DND-41 (cell line): ENCODE data around the gene GPRIN1.

Experiments used
- ATAC-seq: fragments of 200-7000 bp; cut with Tn5 transposase; 3 replicates; pipeline ENCODE4 v1.9.1; 2021; ENCODE audit warnings: low read depth; ENCODE audit not compliant: insufficient read depth
- DNase-seq: peaks from one replicate; pipeline ENCODE4 v3.0.0-alpha.2; 2020
- H2AFZ ChIP-seq: 2 replicates; pipeline ENCODE4 v1.6.0; 2012; ENCODE audit warnings: low read depth, low read length
- H3K27ac ChIP-seq: 2 replicates; pipeline ENCODE4 v1.5.1; 2012; ENCODE audit warnings: low read length, inconsistent platforms
- H3K27me3 ChIP-seq: fragments of 200-600 bp; sonication (generic); 2 replicates; pipeline ENCODE4 v1.6.0; 2012; ENCODE audit warnings: low read length, mild to moderate bottlenecking, inconsistent platforms; ENCODE audit not compliant: insufficient read depth, poor library complexity
- H3K36me3 ChIP-seq: 2 replicates; pipeline ENCODE4 v1.5.1; 2012; ENCODE audit warnings: low read length, inconsistent platforms; ENCODE audit not compliant: insufficient read depth
- H3K4me1 ChIP-seq: 2 replicates; pipeline ENCODE4 v1.5.1; 2012; ENCODE audit warnings: mild to moderate bottlenecking, low read length; ENCODE audit not compliant: insufficient read depth
- H3K4me2 ChIP-seq: 2 replicates; pipeline ENCODE4 v1.6.0; 2012; ENCODE audit warnings: mild to moderate bottlenecking, moderate library complexity, low read length, inconsistent platforms; ENCODE audit not compliant: insufficient read depth
- H3K4me3 ChIP-seq, 2 experiments: fragments of 200-600 bp in 1 of 2; shearing (Covaris generic) in 1 of 2; 2 replicates each; pipeline ENCODE4 v1.5.1; 2012 to 2016; ENCODE audit warnings: inconsistent platforms in 2 of 2, low read length in 2 of 2, mild to moderate bottlenecking in 2 of 2, low read depth in 1 of 2, moderate library complexity in 1 of 2
- H3K79me2 ChIP-seq: 2 replicates; pipeline ENCODE4 v1.6.0; 2012; ENCODE audit warnings: low read length, inconsistent platforms; ENCODE audit not compliant: insufficient read depth
- H3K9ac ChIP-seq: 2 replicates; pipeline ENCODE4 v1.6.0; 2012; ENCODE audit warnings: low read depth, mild to moderate bottlenecking, inconsistent platforms, low read length, moderate library complexity
- H3K9me3 ChIP-seq: 2 replicates; pipeline ENCODE4 v1.5.1; 2012; ENCODE audit warnings: low read length, moderate library complexity, mild to moderate bottlenecking, inconsistent platforms; ENCODE audit not compliant: insufficient read depth, severe bottlenecking
- H4K20me1 ChIP-seq: 2 replicates; pipeline ENCODE4 v1.6.0; 2012; ENCODE audit warnings: low read length; ENCODE audit not compliant: insufficient read depth
- EZH2 ChIP-seq: IDR thresholded peaks from 3 replicates; pipeline ENCODE4 v1.6.1; 2012; ENCODE audit warnings: borderline replicate concordance, low read depth, mild to moderate bottlenecking, moderate library complexity, low read length, inconsistent platforms; ENCODE audit not compliant: severe bottlenecking
- TF ChIP-seq, protein P1 (sequence below): IDR thresholded peaks from 2 replicates; pipeline ENCODE4 v1.5.1; 2012; ENCODE audit warnings: borderline replicate concordance, low read length, moderate library complexity, mild to moderate bottlenecking; ENCODE audit not compliant: poor library complexity, severe bottlenecking; ENCODE audit errors: extremely low read depth

Gene GPRIN1

DNA sequence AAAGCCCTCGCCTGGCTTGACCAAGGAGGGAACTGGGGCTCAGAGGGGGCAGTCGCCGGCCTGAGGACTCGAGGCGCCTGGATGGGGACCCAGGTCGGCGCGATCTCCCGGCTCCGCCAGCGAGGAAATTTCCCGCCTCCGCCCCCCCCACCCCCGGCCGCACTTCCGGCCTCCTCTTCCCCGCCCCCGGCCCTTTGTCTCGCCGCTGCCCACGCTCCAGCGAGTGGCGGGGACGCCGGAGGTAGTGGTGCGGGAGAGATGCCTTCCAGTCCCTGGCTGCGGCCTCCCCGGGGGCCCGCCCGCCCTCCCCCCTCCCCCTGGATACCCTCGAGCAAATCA lies 448 bp upstream of the GPRIN1 start:
- ATAC-seq = no peak
- TF ChIP-seq, protein P1, sequence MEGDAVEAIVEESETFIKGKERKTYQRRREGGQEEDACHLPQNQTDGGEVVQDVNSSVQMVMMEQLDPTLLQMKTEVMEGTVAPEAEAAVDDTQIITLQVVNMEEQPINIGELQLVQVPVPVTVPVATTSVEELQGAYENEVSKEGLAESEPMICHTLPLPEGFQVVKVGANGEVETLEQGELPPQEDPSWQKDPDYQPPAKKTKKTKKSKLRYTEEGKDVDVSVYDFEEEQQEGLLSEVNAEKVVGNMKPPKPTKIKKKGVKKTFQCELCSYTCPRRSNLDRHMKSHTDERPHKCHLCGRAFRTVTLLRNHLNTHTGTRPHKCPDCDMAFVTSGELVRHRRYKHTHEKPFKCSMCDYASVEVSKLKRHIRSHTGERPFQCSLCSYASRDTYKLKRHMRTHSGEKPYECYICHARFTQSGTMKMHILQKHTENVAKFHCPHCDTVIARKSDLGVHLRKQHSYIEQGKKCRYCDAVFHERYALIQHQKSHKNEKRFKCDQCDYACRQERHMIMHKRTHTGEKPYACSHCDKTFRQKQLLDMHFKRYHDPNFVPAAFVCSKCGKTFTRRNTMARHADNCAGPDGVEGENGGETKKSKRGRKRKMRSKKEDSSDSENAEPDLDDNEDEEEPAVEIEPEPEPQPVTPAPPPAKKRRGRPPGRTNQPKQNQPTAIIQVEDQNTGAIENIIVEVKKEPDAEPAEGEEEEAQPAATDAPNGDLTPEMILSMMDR = no peak
- no peak for TF ChIP-seq EZH2
- H3K4me1 ChIP-seq = no peaks in the 10 kb centered on the region

GRCh38 chr5:176608937-176609723 lies 826 bp downstream of the GPRIN1 start:
- H2AFZ ChIP-seq = no peak overlapping the region
- no peak overlapping the region for H3K27ac ChIP-seq
- H3K4me3 ChIP-seq = no peak overlapping the region
- no peaks in the 10 kb centered on the region for H3K36me3 ChIP-seq
- TF ChIP-seq, protein P1 = no peak
- no peak for TF ChIP-seq EZH2
- H4K20me1 ChIP-seq = no peaks in the 10 kb centered on the region; the same call in 1 of the 2 replicates
- no peak overlapping the region for H3K9ac ChIP-seq
- H3K4me2 ChIP-seq = no peak overlapping the region
- no peaks in the 10 kb centered on the region for H3K4me1 ChIP-seq
- peaks cover 4% of the 10 kb centered on the region for H3K27me3 ChIP-seq
- ATAC-seq = no peak
- H3K79me2 ChIP-seq = no peaks in the 10 kb centered on the region
- no peak for DNase-seq
- no peaks in the 10 kb centered on the region for H3K9me3 ChIP-seq

More for the DNA sequence above, 448 bp upstream of the GPRIN1 start:
- no peaks in the 10 kb centered on the region; the same call in 1 of the 2 replicates for H4K20me1 ChIP-seq
- H3K9me3 ChIP-seq = no peaks in the 10 kb centered on the region
- no peaks in the 10 kb centered on the region for H3K79me2 ChIP-seq
- H3K4me2 ChIP-seq = no peak overlapping the region
- H3K9ac ChIP-seq = no peak overlapping the region
- no peak overlapping the region for H3K4me3 ChIP-seq
- no peak overlapping the region for H2AFZ ChIP-seq
- DNase-seq = no peak
- no peaks in the 10 kb centered on the region for H3K36me3 ChIP-seq
- no peak overlapping the region for H3K27ac ChIP-seq
- H3K27me3 ChIP-seq = peaks cover 4% of the 10 kb centered on the region

- H3K9ac ChIP-seq = no peak overlapping the region
- H4K20me1 ChIP-seq = no peaks in the 10 kb centered on the region; the same call in 1 of the 2 replicates
- no peaks in the 10 kb centered on the region for H3K36me3 ChIP-seq
- H3K27ac ChIP-seq = no peak overlapping the region
- DNase-seq (no peak), ATAC-seq (no peak)
- H3K4me2 ChIP-seq = no peak overlapping the region
- peaks cover 4% of the 10 kb centered on the region for H3K27me3 ChIP-seq
- no peak overlapping the region for H3K4me3 ChIP-seq
- H3K9me3 ChIP-seq = no peaks in the 10 kb centered on the region
- no peaks in the 10 kb centered on the region for H3K79me2 ChIP-seq
- H2AFZ ChIP-seq = no peak overlapping the region
- TF ChIP-seq, protein P1 = no peak
- TF ChIP-seq EZH2 = no peak
- no peaks in the 10 kb centered on the region for H3K4me1 ChIP-seq
Measured at GRCh38 chr5:176608142-176608705, 1.7 kb downstream of the GPRIN1 start.
